Activated CD4-positive, alpha-beta T cell treated with anti-CD3 and anti-CD28 coated beads, Interleukin-10, Interleukin-2, amounts not matched to agents 100 ng/mL and 50 ng/mL, durations not matched to agents 16 hours and 8 hours (primary cell): Measurements from ENCODE around the gene PCNX2.
"Not testable (repeated sequence)": the region's sequence is repeated elsewhere in the genome, so short reads cannot be mapped to it uniquely, and the experiment has no call there.

Source experiments
- DNase-seq: peaks from one replicate; pipeline ENCODE4 v3.0.0-alpha.2; 2020

Gene PCNX2

GRCh38 chr1:233143241-233143640, 152.3 kb downstream of the PCNX2 start:
- no peak for DNase-seq

GRCh38 chr1:233140974-233141373, 154.6 kb downstream of the PCNX2 start:
- no peak for DNase-seq

GRCh38 chr1:233140499-233140898, 155.0 kb downstream of the PCNX2 start:
- DNase-seq: no peak

DNA sequence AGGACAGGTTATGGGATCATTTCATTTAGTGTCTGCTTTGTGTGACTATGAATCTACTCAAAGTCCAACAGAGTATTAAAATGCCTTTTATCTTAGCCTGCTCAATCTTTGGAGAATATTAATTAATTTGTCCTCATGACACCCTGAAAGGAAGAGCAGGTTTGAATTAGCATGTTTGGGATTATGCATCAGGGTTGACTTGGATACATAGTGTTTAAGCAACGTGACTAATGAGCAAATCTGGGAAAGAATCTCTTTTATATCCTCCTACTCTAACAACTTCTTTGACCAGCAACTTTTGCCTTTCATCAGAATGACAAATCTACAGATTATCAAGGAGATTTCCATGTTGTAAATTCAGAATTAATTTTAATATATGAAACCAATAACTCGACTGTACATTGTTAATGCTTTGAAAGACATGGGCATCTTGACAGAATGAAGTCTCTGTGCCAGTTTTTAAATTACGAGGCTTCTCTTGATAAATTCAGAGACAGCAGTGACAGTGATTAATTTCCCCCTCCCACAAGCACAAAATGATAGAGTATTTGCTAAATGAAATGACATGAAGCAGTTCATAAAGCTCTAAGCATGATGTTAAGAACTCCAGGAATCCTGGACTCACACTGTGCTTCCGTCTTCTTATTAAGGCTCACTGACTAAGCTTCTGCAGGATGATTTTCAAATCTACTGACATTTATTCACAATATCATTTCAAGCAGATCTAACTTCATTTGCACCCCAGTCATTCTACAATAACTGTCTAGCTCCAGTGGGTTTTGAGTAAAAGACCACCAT, 156.5 kb downstream of the PCNX2 start:
- no peak for DNase-seq

DNA sequence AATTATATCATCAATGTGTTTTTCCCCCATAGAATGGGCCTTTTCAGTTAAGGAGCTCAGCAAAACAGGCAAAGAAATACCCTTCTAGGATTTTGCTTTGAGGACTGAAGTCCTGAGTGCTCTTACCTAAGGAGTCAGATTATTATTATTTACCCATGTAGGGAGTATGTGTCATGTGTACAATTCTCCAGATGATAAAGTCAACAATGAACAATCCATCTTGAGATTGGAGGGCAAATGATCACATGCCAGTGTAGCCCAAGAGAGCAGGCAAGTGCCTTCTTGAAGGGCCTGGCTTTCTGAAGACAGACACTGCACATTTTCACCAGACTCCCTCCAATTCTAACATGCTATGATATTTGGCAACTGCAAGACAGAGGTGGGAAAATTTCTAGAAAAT, 159.7 kb downstream of the PCNX2 start:
- no peak for DNase-seq

DNA sequence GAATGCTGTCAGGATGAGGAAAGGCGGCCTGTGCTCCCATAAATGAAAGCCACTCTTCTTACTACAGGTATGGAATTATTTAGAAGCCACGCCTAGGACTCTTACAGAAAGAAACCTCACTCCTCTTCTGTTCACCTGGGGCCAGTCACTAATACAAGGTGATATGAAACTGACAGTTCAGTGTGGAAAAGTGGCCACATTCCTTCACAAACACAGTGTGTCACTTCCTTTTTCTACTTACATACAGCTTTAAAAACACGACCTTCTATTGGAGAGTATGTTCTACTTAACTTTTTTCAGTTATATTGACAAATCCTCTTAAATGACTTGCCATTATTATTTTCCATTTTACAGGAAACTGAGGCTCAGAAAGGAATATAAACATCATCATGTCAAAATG, 163.1 kb downstream of the PCNX2 start:
- no peak for DNase-seq

GRCh38 chr1:233129031-233129430, 166.5 kb downstream of the PCNX2 start:
- DNase-seq: not testable (repeated sequence)

DNA sequence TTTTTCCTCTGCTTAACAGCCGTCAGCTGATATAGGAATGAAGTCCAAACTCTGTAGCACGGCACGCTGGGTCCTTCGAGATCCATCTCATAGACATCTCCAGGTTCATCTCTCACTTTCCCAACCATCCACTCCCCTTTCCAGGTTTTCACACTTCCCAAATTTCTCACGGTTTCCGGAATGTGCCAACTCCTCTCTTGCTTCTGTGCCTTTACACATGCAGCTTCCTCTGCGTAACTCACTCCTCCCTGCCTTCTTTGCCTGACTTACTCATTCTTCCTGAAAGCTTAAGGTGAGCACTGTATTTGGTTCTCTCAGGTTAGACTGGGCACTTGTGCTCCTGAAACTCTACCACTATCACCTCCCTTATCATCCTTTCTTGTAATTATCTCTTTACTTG, 168.4 kb downstream of the PCNX2 start:
- no peak for DNase-seq

DNA sequence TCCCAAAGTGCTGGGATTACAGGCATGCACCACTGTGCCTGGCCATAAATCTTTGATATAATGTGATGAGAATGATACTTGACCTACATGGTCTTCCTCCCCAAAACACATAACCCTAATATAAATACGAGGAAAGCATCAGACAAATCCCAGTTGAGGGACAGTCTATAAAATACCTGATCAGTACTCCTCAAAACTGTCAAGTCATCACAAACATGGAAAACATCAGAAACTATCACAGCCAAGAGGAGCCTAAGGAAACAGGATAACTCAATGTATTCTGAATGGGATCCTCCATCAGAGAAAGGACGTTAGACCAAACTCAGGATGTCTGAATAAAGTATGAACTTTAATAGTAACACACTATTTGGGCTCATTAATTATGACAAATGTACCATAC, 172.7 kb downstream of the PCNX2 start:
- DNase-seq: no peak

DNA sequence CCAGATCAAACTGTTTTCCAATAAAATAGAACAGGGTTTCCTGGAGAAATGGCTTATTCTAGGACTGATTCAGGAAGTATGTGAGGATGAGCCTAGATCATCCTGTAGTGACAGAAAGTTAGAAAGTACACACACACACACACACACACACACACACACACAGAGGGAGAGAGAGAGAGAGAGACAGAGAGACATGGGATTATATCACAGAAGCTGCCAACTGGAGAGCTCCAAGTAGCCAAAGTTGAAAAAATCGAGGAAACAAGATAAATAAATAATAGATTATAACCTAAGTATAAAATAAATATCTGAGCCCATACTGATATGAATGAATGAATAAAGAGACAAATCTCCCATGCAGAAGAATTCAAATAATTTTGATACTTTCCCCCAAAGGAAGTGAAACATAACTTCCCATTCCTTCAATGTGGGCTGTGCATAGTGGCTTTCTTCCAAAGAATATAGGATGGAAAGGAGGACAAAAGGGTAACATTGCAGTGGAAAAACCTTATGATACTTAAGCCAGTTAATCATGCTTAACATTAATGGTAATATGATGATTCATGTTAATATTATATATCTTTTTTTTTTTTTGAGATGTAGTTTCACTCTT, 173.5 kb downstream of the PCNX2 start:
- no peak for DNase-seq

DNA sequence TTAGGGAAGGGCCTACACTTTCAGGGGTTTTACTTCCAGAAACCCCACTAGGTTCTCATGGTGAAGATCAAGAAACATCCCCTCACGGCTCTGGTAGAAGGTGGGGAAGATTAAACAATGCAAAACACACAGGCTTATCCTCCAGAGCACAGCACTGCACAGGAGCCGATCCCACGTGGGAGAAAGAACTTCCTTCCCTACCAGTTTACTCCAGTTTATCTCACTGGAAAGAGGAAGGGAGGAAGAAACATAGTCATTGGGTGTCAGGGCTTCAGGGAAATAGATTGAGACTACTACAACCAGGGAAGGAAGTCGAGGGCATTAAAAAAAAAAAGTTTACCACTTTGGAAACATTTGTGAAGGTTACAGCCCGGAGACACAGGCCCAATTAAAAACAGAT, 180.7 kb downstream of the PCNX2 start:
- no peak for DNase-seq

- DNase-seq: peak; percentile 31
Observed at GRCh38 chr1:233114159-233114558, 181.4 kb downstream of the PCNX2 start.

DNA sequence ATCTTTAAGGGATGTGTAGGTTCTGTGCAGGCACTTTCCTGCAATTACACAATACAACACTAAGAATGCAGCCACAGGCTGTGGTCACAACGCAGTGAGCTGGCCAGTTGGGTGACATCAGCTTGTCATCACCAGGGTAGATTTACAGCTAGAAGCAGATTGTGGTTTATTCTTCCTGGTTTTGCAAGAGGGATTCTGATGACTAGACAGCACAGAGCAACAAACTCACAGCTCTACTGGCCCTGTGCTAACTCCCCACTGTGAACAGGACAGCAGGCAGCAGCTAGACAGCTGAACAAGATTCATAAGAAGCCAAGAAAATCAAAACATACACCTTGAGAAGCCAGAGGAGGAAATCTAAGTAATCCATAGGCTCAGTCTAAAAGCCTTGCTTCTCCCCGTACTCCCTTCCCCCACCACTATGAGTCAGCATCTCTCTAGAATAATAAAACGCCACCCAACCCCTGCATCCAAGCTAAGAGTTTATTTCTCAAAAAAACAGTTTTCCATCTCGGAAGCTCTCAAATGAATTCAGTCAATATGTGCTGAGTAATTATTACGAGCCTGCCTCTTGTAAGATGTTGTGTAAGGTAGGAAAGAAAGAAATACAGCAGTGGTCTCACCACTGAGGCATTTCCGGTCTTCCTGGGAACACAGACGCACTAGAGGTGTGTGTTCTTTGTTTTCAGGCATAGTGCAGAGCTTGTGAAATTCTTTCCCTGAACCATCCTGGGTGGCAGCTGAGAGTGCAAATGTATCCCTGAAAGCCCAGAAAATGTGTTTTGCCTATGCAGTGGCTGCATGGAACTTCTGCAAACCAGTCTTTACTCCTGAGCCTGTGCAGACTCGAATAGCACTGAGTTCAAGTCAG, 182.3 kb downstream of the PCNX2 start:
- peak; percentile 91 for DNase-seq

DNA sequence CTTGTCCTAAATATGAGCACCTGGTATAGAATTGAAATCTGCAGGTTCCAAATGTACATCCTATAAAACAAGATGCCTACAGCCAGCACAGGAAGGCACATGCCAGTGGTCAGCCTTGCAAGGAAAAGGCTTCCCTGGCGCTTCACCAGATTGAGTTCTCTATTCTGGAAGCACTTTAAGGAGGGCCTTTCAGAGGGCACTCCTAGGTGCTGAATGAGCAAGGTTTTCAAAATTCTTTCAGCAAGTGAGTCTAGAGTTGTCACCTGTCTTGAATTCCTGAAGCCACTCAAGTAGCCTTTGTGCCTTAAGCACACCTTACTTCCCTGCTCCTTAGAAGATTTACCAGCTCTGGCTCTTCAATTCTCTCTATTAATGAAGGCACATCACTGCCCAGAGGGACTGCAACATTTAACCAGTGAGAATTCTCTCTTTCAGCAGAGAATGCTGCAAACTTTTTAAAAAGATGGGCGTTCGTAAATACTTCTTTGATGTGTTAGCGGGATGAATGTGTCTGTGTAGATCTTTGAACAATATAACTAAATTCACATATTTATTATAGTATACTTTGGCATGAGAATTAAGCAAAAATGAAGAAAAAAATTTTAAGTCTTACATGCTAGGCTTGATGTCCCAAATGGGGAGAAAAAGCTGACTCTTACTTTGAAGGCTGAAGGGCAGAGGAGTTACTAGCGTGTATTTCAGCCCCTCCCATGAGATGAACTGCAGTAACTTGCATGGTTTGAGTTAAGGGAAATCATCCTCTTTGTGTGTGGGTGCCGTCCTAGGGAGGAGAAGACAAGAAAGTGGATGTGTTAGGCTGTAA, 183.1 kb downstream of the PCNX2 start:
- DNase-seq: no peak

GRCh38 chr1:233111731-233112130, 183.8 kb downstream of the PCNX2 start:
- DNase-seq: no peak

DNA sequence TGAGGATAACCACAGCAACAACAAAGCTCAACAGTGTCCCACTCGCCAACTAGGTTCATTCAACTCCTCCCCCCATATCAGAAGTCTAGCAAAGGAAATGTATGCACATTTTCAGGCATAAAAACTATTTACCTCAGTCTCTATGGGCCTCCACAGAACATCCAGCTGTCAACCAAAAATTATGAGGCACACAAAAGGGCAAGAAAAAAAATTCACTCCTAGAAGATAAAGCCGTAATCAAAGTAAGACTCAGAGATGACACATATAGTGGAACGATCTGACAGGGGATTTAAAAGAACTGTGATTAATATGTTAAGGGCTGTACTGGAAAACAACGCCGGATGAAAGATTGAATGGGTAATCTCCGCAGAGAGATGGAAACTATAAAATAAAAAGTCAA, 186.4 kb downstream of the PCNX2 start:
- DNase-seq: no peak

DNA sequence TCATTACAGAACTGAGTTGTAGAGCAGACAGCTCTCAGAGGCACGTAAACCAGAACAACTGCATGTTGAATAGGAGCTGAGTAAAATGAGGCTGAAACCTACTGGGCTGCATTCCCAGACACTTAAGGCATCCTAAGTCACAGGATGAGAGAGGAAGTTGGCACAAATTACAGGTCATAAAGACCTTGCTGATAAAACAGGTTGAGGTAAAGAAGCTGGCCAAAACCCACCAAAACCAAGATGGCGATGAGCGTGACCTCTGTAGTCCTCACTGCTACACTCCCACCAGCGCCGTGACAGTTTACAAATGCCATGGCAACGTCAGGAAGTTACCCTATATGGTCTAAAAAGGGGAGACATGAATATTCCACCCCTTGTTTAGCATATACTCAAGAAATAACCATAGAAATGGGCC, 187.8 kb downstream of the PCNX2 start:
- DNase-seq: not testable (repeated sequence)

- no peak for DNase-seq
Observed at GRCh38 chr1:233107130-233107660, 188.3 kb downstream of the PCNX2 start.

GRCh38 chr1:233105225-233105624, 190.3 kb downstream of the PCNX2 start:
- no peak for DNase-seq

GRCh38 chr1:233102341-233102740, 193.2 kb downstream of the PCNX2 start:
- peak; percentile 40 for DNase-seq

GRCh38 chr1:233097959-233098580, 197.5 kb downstream of the PCNX2 start:
- no peak for DNase-seq

DNA sequence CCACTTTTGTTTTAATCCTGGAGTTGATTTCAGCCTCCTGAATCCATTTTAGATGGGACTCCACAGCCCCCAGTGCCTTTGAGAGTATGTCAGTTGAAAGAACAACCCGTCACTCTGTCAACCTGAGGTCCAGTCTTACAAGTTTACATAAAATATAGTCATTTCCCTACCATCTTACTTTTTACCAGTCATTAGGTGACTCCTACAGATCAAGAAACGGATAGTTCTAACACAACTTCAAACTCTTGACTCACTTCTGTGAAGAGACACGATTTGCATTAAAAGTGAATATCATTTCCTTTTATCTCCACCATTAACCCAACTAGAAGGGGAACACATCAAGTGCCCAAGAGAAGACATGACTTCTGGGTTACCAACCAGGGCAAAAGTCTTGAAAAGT, 198.0 kb downstream of the PCNX2 start:
- peak; percentile 53 for DNase-seq
